Ramos (cell line): ENCODE measurements around the gene CTSE.

ENCODE experiments used
- in situ Hi-C: fragments of 300-500 bp; cut with MboI; formaldehyde crosslinking; loops from one replicate; pipeline ENCODE4 v1.14.3; 2022; ENCODE audit warnings: low sequenced_read_pairs; ENCODE audit not compliant: unreplicated experiment

CTSE gene

GRCh38 chr1:205976036-205976435 is 47.7 kb downstream of the CTSE start:
- in situ Hi-C loops: no loop called here

GRCh38 chr1:205975387-205975998 is 48.2 kb downstream of the CTSE start:
- in situ Hi-C loops: no loop called here

GRCh38 chr1:205974712-205975111 is 49.0 kb downstream of the CTSE start:
- in situ Hi-C loops: loop anchor here (25.0 kb wide), 1 partner anchor 412 kb away; a partner anchor contains a TSS

- in situ Hi-C loops: loop anchor here (25.0 kb wide), 1 partner anchor 411 kb away; a partner anchor contains a TSS
Measured at GRCh38 chr1:205973377-205974232, 50.1 kb downstream of the CTSE start.

- in situ Hi-C loops: loop anchor here (25.0 kb wide), 1 partner anchor 410 kb away; a partner anchor contains a TSS
Measured at GRCh38 chr1:205972491-205973168, 51.1 kb downstream of the CTSE start.

GRCh38 chr1:205972081-205972480 is 51.6 kb downstream of the CTSE start:
- in situ Hi-C loops: loop anchor here (25.0 kb wide), 1 partner anchor 410 kb away; a partner anchor contains a TSS

GRCh38 chr1:205971082-205971481 is 52.6 kb downstream of the CTSE start:
- in situ Hi-C loops: loop anchor here (25.0 kb wide), 1 partner anchor 409 kb away; a partner anchor contains a TSS

- in situ Hi-C loops: loop anchor here (25.0 kb wide), 1 partner anchor 408 kb away; a partner anchor contains a TSS
Measured at GRCh38 chr1:205970486-205970885, 53.2 kb downstream of the CTSE start.

- in situ Hi-C loops: loop anchor here (5.0 to 25.0 kb wide), 2 partner anchors 177 to 407 kb away; a partner anchor contains a TSS
Measured at GRCh38 chr1:205969229-205969628, 54.5 kb downstream of the CTSE start.

- in situ Hi-C loops: loop anchor here (5.0 to 25.0 kb wide), 2 partner anchors 175 to 405 kb away; a partner anchor contains a TSS
Measured at GRCh38 chr1:205967554-205968335, 56.0 kb downstream of the CTSE start.

GRCh38 chr1:205965036-205965884 is 58.4 kb downstream of the CTSE start:
- in situ Hi-C loops: loop anchor here (5.0 to 25.0 kb wide), 2 partner anchors 173 to 403 kb away; a partner anchor contains a TSS

GRCh38 chr1:205963352-205964155 is 60.1 kb downstream of the CTSE start:
- in situ Hi-C loops: loop anchor here (25.0 kb wide), 1 partner anchor 401 kb away; a partner anchor contains a TSS

GRCh38 chr1:205962821-205963221 is 60.9 kb downstream of the CTSE start:
- in situ Hi-C loops: loop anchor here (25.0 kb wide), 1 partner anchor 401 kb away; a partner anchor contains a TSS

GRCh38 chr1:205961991-205962820 is 61.5 kb downstream of the CTSE start:
- in situ Hi-C loops: loop anchor here (25.0 kb wide), 1 partner anchor 400 kb away; a partner anchor contains a TSS

- in situ Hi-C loops: loop anchor here (25.0 kb wide), 1 partner anchor 399 kb away; a partner anchor contains a TSS
Measured at GRCh38 chr1:205961405-205961804, 62.3 kb downstream of the CTSE start.

GRCh38 chr1:205959789-205960188 is 63.9 kb downstream of the CTSE start:
- in situ Hi-C loops: loop anchor here (25.0 kb wide), 1 partner anchor 397 kb away; a partner anchor contains a TSS
